Endothelial cell of umbilical vein (primary cell): ENCODE measurements around the gene ANKS6. TPM values are rescaled to one million over a fixed set of nuclear protein-coding genes. Genes with fewer than 3 reads are reported as not detected.

Source experiments
- BruUV-seq: library from RNA; stranded (reverse); fragments of 400-500 nt; replicated peaks from 2 replicates; lab custom pipeline; 2021; lab: Mats Ljungman, UMichigan
- CTCF ChIA-PET: fragments of 300-600, 350-600 bp; sonication (Branson Sonifier 250); formaldehyde crosslinking; loops from one replicate; lab custom pipeline; 2021; ENCODE audit warnings: antibody characterized with exemption, inconsistent platforms; lab: Charles Lee
- POLR2A ChIA-PET: fragments of 300-600, 350-600 bp; sonication (Branson Sonifier 250); formaldehyde crosslinking; loops from one replicate; lab custom pipeline; 2021; ENCODE audit warnings: antibody characterized with exemption, inconsistent platforms; lab: Charles Lee
- DNase-seq: peaks from one replicate; pipeline ENCODE4 v3.0.0-alpha.2; 2011; ENCODE audit warnings: low read depth, low spot score
- FAIRE-seq: peaks from 2 replicates; lab custom pipeline; 2011; peaks lifted over from hg19 to GRCh38; lab: Jason Lieb, UNC
- H2AFZ ChIP-seq: 2 replicates; pipeline ENCODE4 v1.6.0; 2012; ENCODE audit warnings: low read depth, low read length, control low read depth, inconsistent platforms
- H3K27ac ChIP-seq: 2 replicates; pipeline ENCODE4 v1.5.1; 2011; ENCODE audit warnings: low read depth, mild to moderate bottlenecking, control low read depth, low read length, moderate library complexity; ENCODE audit not compliant: insufficient read depth
- H3K27me3 ChIP-seq, 2 experiments: 2 replicates each; pipeline versions ENCODE4 v1.6.0 to v1.6.1; 2011; ENCODE audit warnings: low read length in 2 of 2, mixed read lengths in 1 of 2; ENCODE audit not compliant: control insufficient read depth in 2 of 2, insufficient read depth in 2 of 2
- H3K36me3 ChIP-seq, 2 experiments: 2 replicates in 1 of 2; 3 replicates in 1 of 2; pipeline ENCODE4 v1.5.1; 2011; ENCODE audit warnings: low read length in 2 of 2, mild to moderate bottlenecking in 1 of 2, moderate library complexity in 1 of 2; ENCODE audit not compliant: control insufficient read depth in 2 of 2, insufficient read depth in 2 of 2; ENCODE audit errors: extremely low read depth in 1 of 2
- H3K4me1 ChIP-seq: 3 replicates; pipeline ENCODE4 v1.5.1; 2011; ENCODE audit warnings: mild to moderate bottlenecking, low read length; ENCODE audit not compliant: control insufficient read depth, insufficient read depth; ENCODE audit errors: extremely low read depth
- H3K4me2 ChIP-seq: 2 replicates; pipeline ENCODE4 v1.6.1; 2011; ENCODE audit warnings: low read length, control low read depth, mixed read lengths; ENCODE audit not compliant: insufficient read depth
- H3K4me3 ChIP-seq, 3 experiments: fragments of 200-600 bp in 1 of 3; sonication (generic), shearing (Covaris generic) in 1 of 3; replicated peaks in 1 of 3; 2 replicates each; pipeline ENCODE4 v1.5.1; 2011 to 2016; ENCODE audit warnings: control low read depth in 3 of 3, low read length in 3 of 3, mild to moderate bottlenecking in 2 of 3, inconsistent platforms in 1 of 3, low read depth in 1 of 3, moderate library complexity in 1 of 3; ENCODE audit not compliant: insufficient read depth in 1 of 3
- H3K79me2 ChIP-seq: 2 replicates; pipeline ENCODE4 v1.6.0; 2012; ENCODE audit warnings: low read length, inconsistent platforms; ENCODE audit not compliant: control insufficient read depth, insufficient read depth
- H3K9ac ChIP-seq: replicated peaks from 2 replicates; pipeline ENCODE3; 2011; ENCODE audit warnings: low read length, control low read depth; ENCODE audit not compliant: insufficient read depth; ENCODE audit errors: extremely low read depth
- H3K9me1 ChIP-seq: replicated peaks from 3 replicates; pipeline ENCODE4 v1.6.0; 2011; ENCODE audit warnings: mild to moderate bottlenecking, low read length; ENCODE audit not compliant: control insufficient read depth, insufficient read depth; ENCODE audit errors: extremely low read depth
- H3K9me3 ChIP-seq: replicated peaks from 2 replicates; pipeline ENCODE4 v1.5.1; 2012; ENCODE audit warnings: low read length, inconsistent platforms; ENCODE audit not compliant: control insufficient read depth, insufficient read depth
- H4K20me1 ChIP-seq: replicated peaks from 2 replicates; pipeline ENCODE3; 2011; ENCODE audit warnings: mild to moderate bottlenecking, low read length; ENCODE audit not compliant: control insufficient read depth, insufficient read depth; ENCODE audit errors: extremely low read depth
- CTCF ChIP-seq, 2 donors: IDR thresholded peaks; 1 replicate in 1 of 2; 2 replicates in 1 of 2; pipeline ENCODE4 v1.5.1; 2011; ENCODE audit warnings: low read length in 2 of 2, mild to moderate bottlenecking in 2 of 2, moderate library complexity in 2 of 2, control low read depth in 1 of 2, inconsistent platforms in 1 of 2, low read depth in 1 of 2; ENCODE audit not compliant: insufficient read depth in 1 of 2; ENCODE audit errors: extremely low read depth in 1 of 2
- EZH2 ChIP-seq: IDR thresholded peaks from 2 replicates; pipeline ENCODE4 v1.6.1; 2012; ENCODE audit warnings: borderline replicate concordance, low read depth, mild to moderate bottlenecking, moderate library complexity, low read length, inconsistent platforms; ENCODE audit not compliant: severe bottlenecking
- FOS ChIP-seq: IDR thresholded peaks from 2 replicates; pipeline ENCODE4 v1.6.1; 2011; ENCODE audit warnings: mild to moderate bottlenecking, low read length, moderate library complexity, borderline replicate concordance; ENCODE audit not compliant: insufficient read depth
- GATA2 ChIP-seq: IDR thresholded peaks from 2 replicates; pipeline ENCODE4 v1.7.0; 2011; ENCODE audit warnings: low read depth, mild to moderate bottlenecking, moderate library complexity, mixed read lengths, low read length; ENCODE audit not compliant: insufficient read length, insufficient read depth
- JUN ChIP-seq: IDR thresholded peaks from 2 replicates; pipeline ENCODE4 v1.6.1; 2011; ENCODE audit warnings: borderline replicate concordance, low read depth; ENCODE audit not compliant: insufficient read length, insufficient read depth
- MYC ChIP-seq: IDR thresholded peaks from one replicate; pipeline ENCODE4 v1.6.1; 2011; ENCODE audit warnings: mild to moderate bottlenecking, low read depth, low read length
- POLR2A ChIP-seq: IDR thresholded peaks from 2 replicates; pipeline ENCODE4 v1.6.1; 2012; ENCODE audit warnings: low read depth, mild to moderate bottlenecking, control low read depth, low read length
- POLR2AphosphoS5 ChIP-seq: IDR thresholded peaks from 2 replicates; pipeline ENCODE4 v1.6.1; 2012; ENCODE audit warnings: low read depth, mild to moderate bottlenecking, control low read depth, low read length, moderate library complexity; ENCODE audit not compliant: insufficient read depth
- dilution Hi-C: fragments of 300-500 bp; cut with MboI; formaldehyde crosslinking; loops from one replicate; pipeline ENCODE4 v1.15.0; 2019; ENCODE audit warnings: low sequenced_read_pairs; ENCODE audit not compliant: extremely low pct_ligation_motif_present
- intact Hi-C: fragments of 100-400 bp; cut with micrococcal nuclease; formaldehyde crosslinking; loops from one replicate; pipeline ENCODE4 v1.10.0; 2022
- polyA plus RNA-seq, 4 experiments: library from polyadenylated mRNA; depleted of rRNA in 3 of 4; stranded (reverse) in 3 of 4; unstranded in 1 of 4; fragments of >200 nt; gene quantifications; 2 replicates each; pipeline versions ENCODE4 v1.2.1 to v1.2.3, GENCODE V29; 2011 to 2012; ENCODE audit warnings: missing spikeins in 1 of 4
- total RNA-seq: library from RNA; stranded (reverse); gene quantifications from 2 replicates; pipeline ENCODE4 v1.2.3, GENCODE V29; 2021
- TF ChIP-seq, protein P1 (sequence below): IDR thresholded peaks from 2 replicates; pipeline ENCODE4 v1.6.1; 2011; ENCODE audit not compliant: insufficient read depth, insufficient read length

ANKS6 gene
- total and polyA plus RNA-seq, 2 donors (not counting 3 experiments of a cell fraction or from before 2014, with no cell fraction given), result 15.5 to 18.6 TPM

DNA sequence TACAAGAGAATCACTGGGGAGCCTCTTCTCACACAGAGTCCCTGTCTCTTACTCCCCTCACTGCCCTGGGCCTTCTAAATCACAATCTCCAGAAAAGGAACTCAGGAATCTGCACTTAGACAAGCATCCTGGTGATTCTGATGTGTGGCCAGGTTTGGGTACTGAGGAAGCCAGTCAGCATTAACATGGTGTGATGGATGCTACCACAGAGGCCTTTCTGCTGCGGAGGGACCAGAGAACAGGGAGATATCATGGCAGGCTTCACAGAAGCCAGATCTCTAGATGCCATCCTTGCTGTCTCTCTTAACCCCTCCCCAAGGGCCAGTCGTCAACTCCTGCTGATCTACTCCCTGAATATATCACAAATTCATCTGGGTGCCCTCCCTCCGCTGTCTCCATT is 1.6 kb downstream of the ANKS6 start:
- Histone ChIP-seq H3K27me3 (peaks cover 3 to 5% of the 10 kb centered on the region in 2 experiments), H2AFZ (no peak overlapping the region), H3K36me3 (no peaks in the 10 kb centered on the region), H3K9ac (no peak overlapping the region), H3K27ac (no peak overlapping the region), H3K4me2 (peak overlapping the region; percentile 86), H3K4me1 (peaks cover 19% of the 10 kb centered on the region), H3K9me3 (no peaks in the 10 kb centered on the region), H3K4me3 (no peak overlapping the region), H3K9me1 (no peaks in the 10 kb centered on the region), H3K79me2 (peaks cover 24% of the 10 kb centered on the region), H4K20me1 (no peaks in the 10 kb centered on the region)
- POLR2A ChIA-PET, result no interaction called here
- dilution Hi-C loops (no loop called here), intact Hi-C loops (loop anchor here (5.0 kb wide), 1 partner anchor 723 kb away; no protein-coding TSS in a partner anchor)
- CTCF ChIA-PET, result interaction anchor here (0.8 kb wide), 1 partner anchor 20 kb away, joined by 3 read pairs; no protein-coding TSS in a partner anchor
- no TSS peak for BruUV-seq
- DNase-seq (no peak), FAIRE-seq (no peak)
- TF ChIP-seq EZH2, result no peak
- no peak for TF ChIP-seq MYC
- TF ChIP-seq, protein P1, sequence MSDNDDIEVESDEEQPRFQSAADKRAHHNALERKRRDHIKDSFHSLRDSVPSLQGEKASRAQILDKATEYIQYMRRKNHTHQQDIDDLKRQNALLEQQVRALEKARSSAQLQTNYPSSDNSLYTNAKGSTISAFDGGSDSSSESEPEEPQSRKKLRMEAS, result no peak
- TF ChIP-seq FOS, result no peak
- TF ChIP-seq JUN, result no peak
- no peak for TF ChIP-seq POLR2AphosphoS5
- no peak for TF ChIP-seq POLR2A
- TF ChIP-seq CTCF (IDR thresholded peaks at IDR 0.05; ENCODE audit: extremely low read depth in 1 of 2, insufficient read depth in 1 of 2, low read depth in 1 of 2, low read length in 2 of 2), result no peak
- no peak for TF ChIP-seq GATA2
